Measurements from ENCODE around the gene B3GNT2. TPM values are rescaled to one million over a fixed set of nuclear protein-coding genes. Genes with fewer than 3 reads are reported as not detected.

B3GNT2 gene
- total and polyA plus RNA-seq, 2 of the 4 experiments (the other 2 are of a cell fraction): 5.0 to 11.1 TPM

DNA sequence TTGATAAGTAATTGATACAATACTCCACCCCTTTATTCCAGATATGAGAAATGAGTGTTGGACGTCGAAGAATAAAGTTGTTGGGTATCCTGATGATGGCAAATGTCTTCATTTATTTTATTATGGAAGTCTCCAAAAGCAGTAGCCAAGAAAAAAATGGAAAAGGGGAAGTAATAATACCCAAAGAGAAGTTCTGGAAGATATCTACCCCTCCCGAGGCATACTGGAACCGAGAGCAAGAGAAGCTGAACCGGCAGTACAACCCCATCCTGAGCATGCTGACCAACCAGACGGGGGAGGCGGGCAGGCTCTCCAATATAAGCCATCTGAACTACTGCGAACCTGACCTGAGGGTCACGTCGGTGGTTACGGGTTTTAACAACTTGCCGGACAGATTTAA, 26.3 kb downstream of the B3GNT2 start:
- Histone ChIP-seq H3K79me1 (ENCODE audit: low read depth in 1 of 2, low read length in 2 of 2) (peaks cover 26 to 27% of the 10 kb centered on the region in 2 experiments), H3K27ac (ENCODE audit: insufficient read depth, low read length) (no peak overlapping the region), H4K8ac (ENCODE audit: low read depth in 2 of 2, low read length in 2 of 2) (no peak overlapping the region), H3K9me3 (ENCODE audit: control insufficient read depth, insufficient read depth, low read length) (no peaks in the 10 kb centered on the region), H2AK9ac (replicated peaks; ENCODE audit: low read depth, low read length, poor library complexity) (no peak overlapping the region), H2BK120ac (ENCODE audit: low read depth, low read length) (no peak overlapping the region), H4K20me1 (ENCODE audit: insufficient read depth, low read length) (peaks cover 11% of the 10 kb centered on the region), H3K56ac (ENCODE audit: extremely low read depth, insufficient read depth, low read length) (no peak overlapping the region), H2BK5ac (ENCODE audit: low read depth, low read length, poor library complexity, severe bottlenecking) (no peak overlapping the region), H3K4me3 (ENCODE audit: insufficient read depth, low read depth, low read length) (no peak overlapping the region), H3K4me2 (ENCODE audit: low read depth, low read length) (no peak overlapping the region), H3K27me3 (ENCODE audit: control insufficient read depth, insufficient read depth, low read length) (no peaks in the 10 kb centered on the region), H4K5ac (ENCODE audit: low read depth, low read length) (no peak overlapping the region), H3K18ac (ENCODE audit: low read depth, low read length) (no peak overlapping the region), H3K36me3 (ENCODE audit: control insufficient read depth, insufficient read depth, low read length) (peaks cover 5% of the 10 kb centered on the region; the same call in 1 of the 2 replicates), H3K9ac (ENCODE audit: low read depth, low read length) (no peak overlapping the region), H2AFZ (replicated peaks; ENCODE audit: low read length, poor library complexity) (no peak overlapping the region), H3K9me1 (ENCODE audit: insufficient read depth, low read length) (peaks cover 8% of the 10 kb centered on the region), H2BK15ac (ENCODE audit: low read depth, low read length) (no peak overlapping the region), H2BK20ac (ENCODE audit: low read depth, low read length) (no peak overlapping the region), H2AK5ac (ENCODE audit: low read depth, low read length) (no peak overlapping the region), H3K23ac (ENCODE audit: low read depth, low read length) (no peak overlapping the region), H3K4ac (ENCODE audit: low read depth, low read length) (no peak overlapping the region), H3K4me1 (ENCODE audit: control insufficient read depth, insufficient read depth, low read length) (peaks cover 9% of the 10 kb centered on the region), H4K91ac (ENCODE audit: insufficient read depth, low read depth, low read length) (no peak overlapping the region), H3K14ac (replicated peaks; ENCODE audit: low read depth, low read length) (no peak overlapping the region)
- ChIA-PET POLR2A (ENCODE audit: unreplicated experiment) (no interaction called here), CTCF (no interaction called here)
- in situ Hi-C loops (cut with MboI; ENCODE audit: low sequenced_read_pairs): no loop called here
- TF ChIP-seq RCOR1 (IDR thresholded peaks at IDR 0.05; ENCODE audit: insufficient replicate concordance, low read length): no peak
- TF ChIP-seq, protein P1, sequence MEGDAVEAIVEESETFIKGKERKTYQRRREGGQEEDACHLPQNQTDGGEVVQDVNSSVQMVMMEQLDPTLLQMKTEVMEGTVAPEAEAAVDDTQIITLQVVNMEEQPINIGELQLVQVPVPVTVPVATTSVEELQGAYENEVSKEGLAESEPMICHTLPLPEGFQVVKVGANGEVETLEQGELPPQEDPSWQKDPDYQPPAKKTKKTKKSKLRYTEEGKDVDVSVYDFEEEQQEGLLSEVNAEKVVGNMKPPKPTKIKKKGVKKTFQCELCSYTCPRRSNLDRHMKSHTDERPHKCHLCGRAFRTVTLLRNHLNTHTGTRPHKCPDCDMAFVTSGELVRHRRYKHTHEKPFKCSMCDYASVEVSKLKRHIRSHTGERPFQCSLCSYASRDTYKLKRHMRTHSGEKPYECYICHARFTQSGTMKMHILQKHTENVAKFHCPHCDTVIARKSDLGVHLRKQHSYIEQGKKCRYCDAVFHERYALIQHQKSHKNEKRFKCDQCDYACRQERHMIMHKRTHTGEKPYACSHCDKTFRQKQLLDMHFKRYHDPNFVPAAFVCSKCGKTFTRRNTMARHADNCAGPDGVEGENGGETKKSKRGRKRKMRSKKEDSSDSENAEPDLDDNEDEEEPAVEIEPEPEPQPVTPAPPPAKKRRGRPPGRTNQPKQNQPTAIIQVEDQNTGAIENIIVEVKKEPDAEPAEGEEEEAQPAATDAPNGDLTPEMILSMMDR (conservative IDR thresholded peaks at IDR 0.05; ENCODE audit: low read depth, low read length): no peak
- TF ChIP-seq, protein P2, sequence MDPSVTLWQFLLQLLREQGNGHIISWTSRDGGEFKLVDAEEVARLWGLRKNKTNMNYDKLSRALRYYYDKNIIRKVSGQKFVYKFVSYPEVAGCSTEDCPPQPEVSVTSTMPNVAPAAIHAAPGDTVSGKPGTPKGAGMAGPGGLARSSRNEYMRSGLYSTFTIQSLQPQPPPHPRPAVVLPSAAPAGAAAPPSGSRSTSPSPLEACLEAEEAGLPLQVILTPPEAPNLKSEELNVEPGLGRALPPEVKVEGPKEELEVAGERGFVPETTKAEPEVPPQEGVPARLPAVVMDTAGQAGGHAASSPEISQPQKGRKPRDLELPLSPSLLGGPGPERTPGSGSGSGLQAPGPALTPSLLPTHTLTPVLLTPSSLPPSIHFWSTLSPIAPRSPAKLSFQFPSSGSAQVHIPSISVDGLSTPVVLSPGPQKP (IDR thresholded peaks at IDR 0.05; ENCODE audit: borderline replicate concordance, low read depth, low read length): no peak
- no peak for TF ChIP-seq MAFK (IDR thresholded peaks at IDR 0.05; ENCODE audit: low read depth, low read length)
- no peak for TF ChIP-seq SMC3 (IDR thresholded peaks at IDR 0.05; ENCODE audit: low read depth, low read length)
- TF ChIP-seq, protein P3, sequence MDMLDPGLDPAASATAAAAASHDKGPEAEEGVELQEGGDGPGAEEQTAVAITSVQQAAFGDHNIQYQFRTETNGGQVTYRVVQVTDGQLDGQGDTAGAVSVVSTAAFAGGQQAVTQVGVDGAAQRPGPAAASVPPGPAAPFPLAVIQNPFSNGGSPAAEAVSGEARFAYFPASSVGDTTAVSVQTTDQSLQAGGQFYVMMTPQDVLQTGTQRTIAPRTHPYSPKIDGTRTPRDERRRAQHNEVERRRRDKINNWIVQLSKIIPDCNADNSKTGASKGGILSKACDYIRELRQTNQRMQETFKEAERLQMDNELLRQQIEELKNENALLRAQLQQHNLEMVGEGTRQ (IDR thresholded peaks at IDR 0.05; ENCODE audit: low read depth, low read length): no peak
- TF ChIP-seq CHD1 (IDR thresholded peaks at IDR 0.05; ENCODE audit: low read depth, low read length): no peak
- TF ChIP-seq CEBPB (IDR thresholded peaks at IDR 0.05; ENCODE audit: low read depth, low read length): no peak
- TF ChIP-seq MAZ (IDR thresholded peaks at IDR 0.05; ENCODE audit: borderline replicate concordance, low read depth, low read length): no peak
- TF ChIP-seq RFX5 (IDR thresholded peaks at IDR 0.05; ENCODE audit: low read depth, low read length): no peak
- no peak for TF ChIP-seq MXI1 (IDR thresholded peaks at IDR 0.05; ENCODE audit: borderline replicate concordance, low read depth, low read length)
- no peak for TF ChIP-seq POLR2A (IDR thresholded peaks at IDR 0.05; ENCODE audit: low read depth, low read length)
- no peak for TF ChIP-seq RAD21 (IDR thresholded peaks at IDR 0.05; ENCODE audit: low read length)
- TF ChIP-seq BHLHE40 (IDR thresholded peaks at IDR 0.05; ENCODE audit: low read depth, low read length): no peak
- TF ChIP-seq FOS (IDR thresholded peaks at IDR 0.05; ENCODE audit: low read depth, low read length): no peak
- no peak for TF ChIP-seq NFE2L2 (IDR thresholded peaks at IDR 0.05; ENCODE audit: low read depth, low read length)
- 91% methylated on average over 7 of the region's 12 CpGs; no CpG with 5 or more reads in 1 of the 2 experiments for WGBS, 2 experiments (ENCODE audit: extremely low coverage in 2 of 2, insufficient read length in 1 of 2)
- intact Hi-C loops (cut with micrococcal nuclease): no loop called here
- DNase-seq (no peak), ATAC-seq (ENCODE audit: low read depth) (no peak)
- dilution Hi-C loops (cut with HindIII; ENCODE audit: low sequenced_read_pairs, unreplicated experiment): no loop called here
- BruUV-seq (replicated peaks): no TSS peak
